ENCODE data around the gene NME9.

NME9 gene

GRCh38 chr3:138284079-138284478, 45.6 kb downstream of the NME9 start:
- no peaks in the 10 kb centered on the region for H3F3A ChIP-seq (ENCODE audit: low read depth)
- no peaks in the 10 kb centered on the region for H3K27me3 ChIP-seq (ENCODE audit: insufficient read depth, low read length, poor library complexity, severe bottlenecking)
- no peak overlapping the region for H2AFZ ChIP-seq (ENCODE audit: low read length)
- no peak overlapping the region for H3K4me2 ChIP-seq (ENCODE audit: low read depth, low read length, poor library complexity, severe bottlenecking)
- no peak overlapping the region for H3K9ac ChIP-seq (ENCODE audit: low read depth, low read length, poor library complexity, severe bottlenecking)
- no peaks in the 10 kb centered on the region for H3K79me2 ChIP-seq (ENCODE audit: insufficient read depth, low read length)
- H3K4me3 ChIP-seq (ENCODE audit: low read length, poor library complexity, severe bottlenecking), result no peak overlapping the region
- peaks cover 51% of the 10 kb centered on the region; the same call in 1 of the 2 replicates for H3K36me3 ChIP-seq (ENCODE audit: insufficient read depth, low read length)
- no peaks in the 10 kb centered on the region for H3K9me2 ChIP-seq (replicated peaks; ENCODE audit: low read depth, low read length)
- no peak for TF ChIP-seq CTCF (conservative IDR thresholded peaks at IDR 0.05; ENCODE audit: low read length)
- TF ChIP-seq EZH2phosphoT487 (IDR thresholded peaks at IDR 0.05; ENCODE audit: borderline replicate concordance), result no peak
- no peaks in the 10 kb centered on the region for H3K4me1 ChIP-seq (ENCODE audit: insufficient read depth, low read length, poor library complexity, severe bottlenecking)
- no peaks in the 10 kb centered on the region for H3K9me3 ChIP-seq (ENCODE audit: insufficient read depth, low read depth, low read length)
- H4K20me1 ChIP-seq (ENCODE audit: insufficient read depth, low read length, poor library complexity, severe bottlenecking), result no peaks in the 10 kb centered on the region

GRCh38 chr3:138282836-138283235, 46.8 kb downstream of the NME9 start:
- H3K27me3 ChIP-seq (ENCODE audit: insufficient read depth, low read length, poor library complexity, severe bottlenecking), result no peaks in the 10 kb centered on the region
- no peak overlapping the region for H3K4me3 ChIP-seq (ENCODE audit: low read length, poor library complexity, severe bottlenecking)
- H4K20me1 ChIP-seq (ENCODE audit: insufficient read depth, low read length, poor library complexity, severe bottlenecking), result no peaks in the 10 kb centered on the region
- H3K9me3 ChIP-seq (ENCODE audit: insufficient read depth, low read depth, low read length), result no peaks in the 10 kb centered on the region
- H3K79me2 ChIP-seq (ENCODE audit: insufficient read depth, low read length), result no peaks in the 10 kb centered on the region
- H2AFZ ChIP-seq (ENCODE audit: low read length), result no peak overlapping the region
- no peaks in the 10 kb centered on the region for H3K4me1 ChIP-seq (ENCODE audit: insufficient read depth, low read length, poor library complexity, severe bottlenecking)
- TF ChIP-seq EZH2phosphoT487 (IDR thresholded peaks at IDR 0.05; ENCODE audit: borderline replicate concordance) (no peak), CTCF (conservative IDR thresholded peaks at IDR 0.05; ENCODE audit: low read length) (no peak)
- H3K9me2 ChIP-seq (replicated peaks; ENCODE audit: low read depth, low read length), result no peaks in the 10 kb centered on the region
- H3K9ac ChIP-seq (ENCODE audit: low read depth, low read length, poor library complexity, severe bottlenecking), result no peak overlapping the region
- peaks cover 41% of the 10 kb centered on the region; the same call in 1 of the 2 replicates for H3K36me3 ChIP-seq (ENCODE audit: insufficient read depth, low read length)
- H3F3A ChIP-seq (ENCODE audit: low read depth), result no peaks in the 10 kb centered on the region
- no peak overlapping the region for H3K4me2 ChIP-seq (ENCODE audit: low read depth, low read length, poor library complexity, severe bottlenecking)

- TF ChIP-seq CTCF (conservative IDR thresholded peaks at IDR 0.05; ENCODE audit: low read length) (no peak), EZH2phosphoT487 (IDR thresholded peaks at IDR 0.05; ENCODE audit: borderline replicate concordance) (no peak)
- Histone ChIP-seq H3F3A (ENCODE audit: low read depth) (no peaks in the 10 kb centered on the region), H3K9me2 (replicated peaks; ENCODE audit: low read depth, low read length) (no peaks in the 10 kb centered on the region), H3K79me2 (ENCODE audit: insufficient read depth, low read length) (no peaks in the 10 kb centered on the region), H3K4me1 (ENCODE audit: insufficient read depth, low read length, poor library complexity, severe bottlenecking) (no peaks in the 10 kb centered on the region), H4K20me1 (ENCODE audit: insufficient read depth, low read length, poor library complexity, severe bottlenecking) (no peaks in the 10 kb centered on the region), H3K27me3 (ENCODE audit: insufficient read depth, low read length, poor library complexity, severe bottlenecking) (no peaks in the 10 kb centered on the region), H3K4me3 (ENCODE audit: low read length, poor library complexity, severe bottlenecking) (no peak overlapping the region), H3K9me3 (ENCODE audit: insufficient read depth, low read depth, low read length) (no peaks in the 10 kb centered on the region), H3K36me3 (ENCODE audit: insufficient read depth, low read length) (peaks cover 35% of the 10 kb centered on the region; the same call in 1 of the 2 replicates), H3K9ac (ENCODE audit: low read depth, low read length, poor library complexity, severe bottlenecking) (no peak overlapping the region), H3K4me2 (ENCODE audit: low read depth, low read length, poor library complexity, severe bottlenecking) (no peak overlapping the region), H2AFZ (ENCODE audit: low read length) (no peak overlapping the region)
Measured at GRCh38 chr3:138281561-138281960, 48.1 kb downstream of the NME9 start.
